AG10803 (cell line): ENCODE results near the gene FAM240A.

Experiments used
- DNase-seq: peaks from one replicate; pipeline ENCODE4 v3.0.0; 2010; ENCODE audit warnings: low read depth
- H3K4me3 ChIP-seq: 2 replicates; pipeline ENCODE4 v1.5.1; 2011; ENCODE audit warnings: mild to moderate bottlenecking, low read length, control low read depth
- TF ChIP-seq, protein P1 (sequence below): conservative IDR thresholded peaks from 2 replicates; pipeline ENCODE4 v1.5.1; 2011; ENCODE audit warnings: mild to moderate bottlenecking, low read length, control low read depth, inconsistent platforms

The FAM240A gene

GRCh38 chr3:46663591-46664135 is 51.3 kb downstream of the FAM240A start:
- DNase-seq, result no peak
- no peak overlapping the region for H3K4me3 ChIP-seq
- TF ChIP-seq, protein P1, sequence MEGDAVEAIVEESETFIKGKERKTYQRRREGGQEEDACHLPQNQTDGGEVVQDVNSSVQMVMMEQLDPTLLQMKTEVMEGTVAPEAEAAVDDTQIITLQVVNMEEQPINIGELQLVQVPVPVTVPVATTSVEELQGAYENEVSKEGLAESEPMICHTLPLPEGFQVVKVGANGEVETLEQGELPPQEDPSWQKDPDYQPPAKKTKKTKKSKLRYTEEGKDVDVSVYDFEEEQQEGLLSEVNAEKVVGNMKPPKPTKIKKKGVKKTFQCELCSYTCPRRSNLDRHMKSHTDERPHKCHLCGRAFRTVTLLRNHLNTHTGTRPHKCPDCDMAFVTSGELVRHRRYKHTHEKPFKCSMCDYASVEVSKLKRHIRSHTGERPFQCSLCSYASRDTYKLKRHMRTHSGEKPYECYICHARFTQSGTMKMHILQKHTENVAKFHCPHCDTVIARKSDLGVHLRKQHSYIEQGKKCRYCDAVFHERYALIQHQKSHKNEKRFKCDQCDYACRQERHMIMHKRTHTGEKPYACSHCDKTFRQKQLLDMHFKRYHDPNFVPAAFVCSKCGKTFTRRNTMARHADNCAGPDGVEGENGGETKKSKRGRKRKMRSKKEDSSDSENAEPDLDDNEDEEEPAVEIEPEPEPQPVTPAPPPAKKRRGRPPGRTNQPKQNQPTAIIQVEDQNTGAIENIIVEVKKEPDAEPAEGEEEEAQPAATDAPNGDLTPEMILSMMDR, result no peak

DNA sequence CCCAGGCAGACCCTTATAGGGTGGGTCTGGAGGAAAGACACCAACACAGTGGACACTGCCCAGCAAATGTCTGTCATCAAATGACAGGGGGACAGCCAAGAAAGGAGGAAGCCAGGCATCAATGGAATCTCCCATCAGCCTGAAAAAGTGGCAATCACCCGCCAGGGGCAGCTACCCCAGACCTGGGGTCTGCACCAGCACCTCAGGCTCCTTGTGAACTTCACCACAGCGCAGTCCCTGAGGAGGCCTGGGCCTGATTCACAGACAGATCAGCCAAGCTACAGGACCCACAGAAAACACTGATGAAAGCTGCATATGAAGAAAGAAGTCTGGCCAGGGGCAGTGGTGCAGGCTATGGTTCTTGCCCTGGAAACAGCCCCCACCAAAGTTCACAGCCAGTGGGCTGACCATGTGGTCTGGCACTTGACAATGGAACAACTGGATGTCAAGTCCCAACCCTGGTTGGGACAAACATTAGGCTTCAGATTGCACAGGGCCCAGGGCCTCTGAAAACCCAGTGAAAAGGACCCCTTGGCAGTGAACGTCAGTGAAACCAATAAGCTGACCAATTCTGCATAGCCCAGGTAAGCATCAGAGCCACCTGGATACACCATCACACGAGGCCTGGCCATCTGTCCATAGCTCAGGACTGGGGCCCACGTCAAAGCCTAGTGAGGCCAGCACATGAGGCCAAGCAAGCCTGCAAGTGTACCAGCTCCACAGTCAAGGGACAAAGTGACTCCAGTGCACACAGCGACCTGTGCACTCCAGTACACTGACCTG is 52.1 kb downstream of the FAM240A start:
- DNase-seq, result no peak
- no peak overlapping the region for H3K4me3 ChIP-seq

GRCh38 chr3:46664971-46665762 is 52.8 kb downstream of the FAM240A start:
- H3K4me3 ChIP-seq, result no peak overlapping the region
- TF ChIP-seq, protein P1, result no peak
- no peak for DNase-seq

More for the DNA sequence above, 52.1 kb downstream of the FAM240A start:
- TF ChIP-seq, protein P1, result no peak

GRCh38 chr3:46665763-46666452 is 53.6 kb downstream of the FAM240A start:
- TF ChIP-seq, protein P1, result no peak
- no peak for DNase-seq
- H3K4me3 ChIP-seq, result no peak overlapping the region

- H3K4me3 ChIP-seq, result no peak overlapping the region
- DNase-seq, result no peak
- TF ChIP-seq, protein P1, result no peak
Observed at GRCh38 chr3:46666453-46666845, 54.1 kb downstream of the FAM240A start.

DNA sequence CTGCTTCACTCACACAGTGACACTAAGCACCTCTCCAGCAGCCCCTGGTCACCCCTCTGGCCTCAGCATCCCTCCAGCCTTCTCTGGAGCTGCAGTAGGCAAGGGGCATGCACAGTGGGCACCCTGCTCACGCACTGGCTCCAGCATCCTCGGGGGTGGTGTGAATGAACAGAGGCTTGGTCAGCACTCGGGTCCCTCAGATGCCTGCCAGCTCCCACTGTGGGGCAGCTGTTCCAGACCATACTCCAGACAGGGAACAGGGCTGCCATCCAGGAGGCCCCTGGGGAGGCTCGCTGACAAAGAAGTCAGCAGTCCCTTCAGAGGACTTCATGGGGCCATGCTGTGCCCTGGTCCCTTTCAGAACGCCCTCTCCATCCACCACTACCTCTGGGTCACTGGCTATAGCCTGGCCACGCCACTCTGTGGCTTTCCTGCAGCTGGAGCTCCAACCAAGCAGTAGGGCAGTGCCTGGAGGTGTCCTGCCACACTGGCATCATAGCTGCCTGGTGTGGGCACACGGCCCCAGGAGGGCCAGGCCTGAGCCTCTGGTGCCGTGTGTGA is 54.8 kb downstream of the FAM240A start:
- H3K4me3 ChIP-seq, result no peak overlapping the region
- TF ChIP-seq, protein P1, result no peak
- no peak for DNase-seq
